ENCODE results near the gene DZIP1. TPM values are rescaled to one million over a fixed set of nuclear protein-coding genes. Genes with fewer than 3 reads are reported as not detected.

Gene DZIP1
- total RNA-seq, 1 experiment from 2014 or later: 33.6 TPM

GRCh38 chr13:95604556-95604915, 40.0 kb downstream of the DZIP1 start:
- Histone ChIP-seq H2BK12ac (ENCODE audit: insufficient read length, low read depth, low read length) (no peak overlapping the region), H3T11ph (ENCODE audit: low read length) (no peak overlapping the region), H2AK5ac (ENCODE audit: insufficient read length, low read length) (no peak overlapping the region), H3K4me1 (ENCODE audit: insufficient read depth, low read length) (no peaks in the 10 kb centered on the region), H3K27me3 (ENCODE audit: insufficient read depth, low read length) (no peaks in the 10 kb centered on the region), H3K4me2 (ENCODE audit: insufficient read depth, insufficient read length, low read length) (no peak overlapping the region), H3K79me2 (ENCODE audit: insufficient read depth, low read length) (no peaks in the 10 kb centered on the region), H2AFZ (ENCODE audit: low read length) (no peak overlapping the region), H2BK120ac (ENCODE audit: low read depth, low read length, poor library complexity, severe bottlenecking) (no peak overlapping the region), H4K91ac (ENCODE audit: insufficient read length, low read depth, low read length) (no peak overlapping the region), H4K20me1 (ENCODE audit: control insufficient read depth, insufficient read depth, insufficient read length) (no peaks in the 10 kb centered on the region), H3K56ac (ENCODE audit: insufficient read length, low read depth, low read length) (no peak overlapping the region), H3K9ac (ENCODE audit: extremely low read depth, insufficient read length, low read length) (no peak overlapping the region), H4K5ac (ENCODE audit: insufficient read length, low read depth, low read length) (no peak overlapping the region), H2BK20ac (ENCODE audit: low read depth, low read length, poor library complexity, severe bottlenecking) (no peak overlapping the region), H3K79me1 (ENCODE audit: insufficient read depth, low read depth, low read length, poor library complexity, severe bottlenecking) (no peaks in the 10 kb centered on the region), H2BK15ac (ENCODE audit: low read depth, low read length) (no peak overlapping the region), H3K27ac (ENCODE audit: insufficient read length, low read depth, low read length) (no peak overlapping the region), H3K9me3 (ENCODE audit: control insufficient read depth, low read depth, low read length) (no peaks in the 10 kb centered on the region), H3K14ac (ENCODE audit: insufficient read depth, low read length) (no peak overlapping the region), H3K4ac (ENCODE audit: low read depth, low read length) (no peak overlapping the region), H3K23me2 (ENCODE audit: insufficient read length, low read depth, low read length, poor library complexity, severe bottlenecking) (no peaks in the 10 kb centered on the region), H3K23ac (ENCODE audit: insufficient read length, low read depth, low read length) (no peak overlapping the region), H2BK5ac (ENCODE audit: insufficient read length, low read length) (no peak overlapping the region), H3K18ac (ENCODE audit: insufficient read length, low read depth, low read length) (no peak overlapping the region), H4K8ac (replicated peaks; ENCODE audit: insufficient read length, low read depth, low read length) (no peak overlapping the region)
- TF ChIP-seq CTCF (conservative IDR thresholded peaks at IDR 0.05): no peak
- no CpG with 5 or more reads among the region's 3 CpGs for WGBS (ENCODE audit: extremely low coverage, insufficient read length, low lambda C conversion rate)
- Mint-ChIP-seq H3K27ac (no peak overlapping the region; a peak in 1 of 7 replicates), H3K9me3 (no peaks in the 10 kb centered on the region), H3K4me3 (no peak overlapping the region), H3K36me3 (ENCODE audit: insufficient read depth in 1 of 3, low read depth in 3 of 3) (peaks cover 13 to 43% (median 41%) of the 10 kb centered on the region in 3 experiments; a peak in 6 of 7 replicates), H3K27me3 (ENCODE audit: low read depth) (no peaks in the 10 kb centered on the region), H3K4me1 (no peaks in the 10 kb centered on the region)
- no peak for DNase-seq
